Esophagus (tissue), 2 donors: ENCODE results near the gene SRGAP2C. TPM values are rescaled to one million over a fixed set of nuclear protein-coding genes. Genes with fewer than 3 reads are reported as not detected.
"Not testable (repeated sequence)": the region's sequence is repeated elsewhere in the genome, so short reads cannot be mapped to it uniquely, and the experiment has no call there.

ENCODE experiments used
- H3K27ac ChIP-seq, 2 donors: one replicate each; pipeline ENCODE4 v1.5.1; 2013; ENCODE audit warnings: low read depth in 2 of 2, mild to moderate bottlenecking in 2 of 2, inconsistent platforms in 1 of 2, low read length in 1 of 2, moderate library complexity in 1 of 2
- H3K27me3 ChIP-seq, 2 donors: one replicate each; pipeline ENCODE4 v1.6.1; 2013; ENCODE audit warnings: low read length in 2 of 2, control low read depth in 1 of 2, mild to moderate bottlenecking in 1 of 2; ENCODE audit not compliant: insufficient read depth in 2 of 2, control insufficient read depth in 1 of 2
- H3K36me3 ChIP-seq, 2 donors: one replicate each; pipeline ENCODE4 v1.6.1; 2013; ENCODE audit warnings: low read length in 1 of 2; ENCODE audit not compliant: control insufficient read depth in 2 of 2, insufficient read depth in 2 of 2
- H3K4me1 ChIP-seq, 2 donors: one replicate each; pipeline ENCODE4 v1.6.1; 2013; ENCODE audit warnings: low read length in 1 of 2; ENCODE audit not compliant: control insufficient read depth in 2 of 2, insufficient read depth in 2 of 2
- H3K4me3 ChIP-seq, 2 donors: one replicate each; pipeline ENCODE4 v1.5.1; 2013; ENCODE audit warnings: low read length in 2 of 2, mild to moderate bottlenecking in 2 of 2, low read depth in 1 of 2, moderate library complexity in 1 of 2
- H3K9me3 ChIP-seq, 2 donors: one replicate each; pipeline ENCODE4 v1.6.1; 2013; ENCODE audit warnings: mild to moderate bottlenecking in 2 of 2, low read depth in 1 of 2, low read length in 1 of 2, moderate library complexity in 1 of 2; ENCODE audit not compliant: control insufficient read depth in 2 of 2, insufficient read depth in 1 of 2
- WGBS, 2 donors: extraction: QIAGEN DNeasy Blood & Tissue Kit; methylation state at CpG; one replicate each; pipeline ENCODE4 v1.1.7; 2013; 5-methylcytosine and 5-hydroxymethylcytosine counted together
- polyA plus RNA-seq, 2 donors: library from polyadenylated mRNA; stranded (reverse); fragments of 200-250 nt; gene quantifications; one replicate each; pipeline ENCODE4 v1.2.3, GENCODE V29; 2013
- donor health status: healthy with polysubstance abuse.
- donor health status: Bipolar disorder and iron deficiency.

SRGAP2C gene
- polyA plus RNA-seq, 2 donors = 2.0 to 2.8 TPM

DNA sequence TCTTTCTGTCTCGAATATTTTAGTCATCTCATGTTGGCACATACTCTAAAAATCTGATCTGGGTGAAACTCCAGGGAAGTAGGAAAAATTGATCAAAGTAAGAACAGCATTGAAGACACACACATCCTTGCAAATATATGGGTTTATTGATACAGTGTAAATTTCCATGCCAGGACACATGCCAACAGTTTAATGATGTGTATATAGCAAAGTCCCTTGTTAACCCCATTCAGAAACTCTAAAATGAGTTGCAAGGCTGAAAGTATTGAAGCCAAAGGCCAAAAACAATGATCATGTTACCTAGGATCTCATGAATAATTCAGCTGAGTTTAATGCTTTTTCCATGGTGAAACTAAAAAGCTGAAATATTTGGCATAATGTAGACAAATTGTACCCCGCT lies 61.6 kb downstream of the SRGAP2C start:
- not testable (repeated sequence) for H3K9me3 ChIP-seq, H3K4me1 ChIP-seq, H3K36me3 ChIP-seq, H3K27me3 ChIP-seq, H3K27ac ChIP-seq, H3K4me3 ChIP-seq
- no CpG with 5 or more reads among the region's 2 CpGs for WGBS, 2 donors

- not testable (repeated sequence) for H3K27ac ChIP-seq, H3K27me3 ChIP-seq, H3K36me3 ChIP-seq, H3K4me1 ChIP-seq, H3K4me3 ChIP-seq, H3K9me3 ChIP-seq
- WGBS, 2 donors = no CpG with 5 or more reads among the region's 4 CpGs
These were observed 67.9 kb downstream of the SRGAP2C start for GRCh38 chr1:121252656-121253055.

DNA sequence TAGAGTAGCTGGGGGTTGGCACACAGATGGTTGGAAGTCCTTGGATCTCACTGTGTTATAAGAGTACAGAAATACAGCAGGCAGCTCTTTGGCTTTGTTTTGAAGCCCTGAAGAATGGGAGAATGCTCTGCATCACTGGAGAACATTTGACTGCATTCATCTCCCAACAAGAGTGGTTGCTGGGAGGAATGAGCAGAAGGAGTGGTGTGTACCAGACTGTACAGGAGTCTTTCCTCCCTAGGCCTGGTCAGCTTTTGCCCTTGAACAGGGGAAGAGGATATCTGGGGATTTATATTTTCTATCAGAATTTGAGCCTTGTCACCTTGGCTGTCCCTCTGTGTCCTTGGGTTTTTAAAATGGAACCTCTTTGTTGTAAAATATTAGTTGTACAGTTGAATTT lies 69.8 kb downstream of the SRGAP2C start:
- not testable (repeated sequence) for H3K9me3 ChIP-seq, H3K36me3 ChIP-seq, H3K27ac ChIP-seq, H3K27me3 ChIP-seq, H3K4me1 ChIP-seq, H3K4me3 ChIP-seq

DNA sequence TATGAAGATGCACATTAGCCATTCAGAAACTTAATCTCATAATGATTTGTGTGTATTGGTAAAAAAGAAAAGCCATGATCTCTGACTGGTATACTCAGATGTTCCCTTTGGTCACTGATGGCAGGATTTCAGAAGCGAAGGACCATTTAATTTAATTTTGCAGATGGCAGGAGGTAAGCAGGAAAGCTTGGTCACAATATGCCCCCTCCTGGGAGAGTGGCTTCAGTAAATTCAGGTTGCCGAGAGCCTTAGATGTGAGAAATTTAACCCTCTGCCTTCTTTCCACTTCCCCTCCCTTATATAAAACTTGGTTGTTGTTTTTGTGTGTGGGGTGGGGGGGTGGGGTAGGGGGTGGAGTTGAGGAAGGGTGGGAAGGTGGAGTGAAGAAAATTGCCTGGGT lies 72.9 kb downstream of the SRGAP2C start:
- not testable (repeated sequence) for H3K36me3 ChIP-seq, H3K9me3 ChIP-seq, H3K4me1 ChIP-seq, H3K27me3 ChIP-seq, H3K4me3 ChIP-seq, H3K27ac ChIP-seq
- WGBS, 2 donors = no CpG with 5 or more reads among the region's 2 CpGs

DNA sequence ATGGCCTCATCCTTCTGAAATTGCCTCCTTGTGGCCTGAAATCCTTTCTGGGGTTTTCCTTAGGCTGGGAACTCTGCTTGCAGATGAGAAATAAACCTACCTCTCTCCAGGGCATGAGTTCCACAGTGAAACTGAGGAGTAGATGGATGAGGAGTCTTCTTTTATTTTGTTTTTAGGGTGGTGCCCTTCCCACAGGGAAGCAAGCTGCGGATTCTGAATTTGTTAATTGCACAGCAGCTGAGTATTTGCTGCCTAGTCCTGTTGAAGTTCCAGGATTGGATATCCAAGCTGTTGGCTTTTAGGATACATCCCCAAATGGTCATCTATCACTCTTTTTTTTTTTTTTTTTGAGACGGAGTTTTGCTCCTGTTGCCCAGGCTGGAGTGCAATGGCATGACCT lies 73.4 kb downstream of the SRGAP2C start:
- H3K36me3 ChIP-seq, H3K4me1 ChIP-seq, H3K27ac ChIP-seq, H3K27me3 ChIP-seq, H3K9me3 ChIP-seq, H3K4me3 ChIP-seq: not testable (repeated sequence)
- 86 to 87% methylated on average over 1 to 2 of the region's 2 CpGs for WGBS, 2 donors

GRCh38 chr1:121260205-121260604 lies 75.4 kb downstream of the SRGAP2C start:
- H3K4me3 ChIP-seq, H3K27ac ChIP-seq, H3K9me3 ChIP-seq, H3K4me1 ChIP-seq, H3K27me3 ChIP-seq, H3K36me3 ChIP-seq: not testable (repeated sequence)
- WGBS, 2 donors = 57 to 86% methylated on average over 1 to 2 of the region's 2 CpGs

- not testable (repeated sequence) for H3K4me3 ChIP-seq, H3K36me3 ChIP-seq, H3K27ac ChIP-seq, H3K9me3 ChIP-seq, H3K4me1 ChIP-seq, H3K27me3 ChIP-seq
- WGBS, 2 donors = 43 to 100% methylated on average over 1 of the region's 2 CpGs
These were observed 77.4 kb downstream of the SRGAP2C start for GRCh38 chr1:121262163-121262562.

GRCh38 chr1:121263789-121264244 lies 79.0 kb downstream of the SRGAP2C start:
- H3K4me3 ChIP-seq, H3K27ac ChIP-seq, H3K9me3 ChIP-seq, H3K27me3 ChIP-seq, H3K4me1 ChIP-seq, H3K36me3 ChIP-seq: not testable (repeated sequence)
- no CpG with 5 or more reads among the region's 1 CpG for WGBS, 2 donors

GRCh38 chr1:121267072-121267471 lies 82.3 kb downstream of the SRGAP2C start:
- not testable (repeated sequence) for H3K27me3 ChIP-seq, H3K4me1 ChIP-seq, H3K9me3 ChIP-seq, H3K27ac ChIP-seq, H3K36me3 ChIP-seq, H3K4me3 ChIP-seq
- 86 to 94% methylated on average over 1 to 3 of the region's 4 CpGs for WGBS, 2 donors

DNA sequence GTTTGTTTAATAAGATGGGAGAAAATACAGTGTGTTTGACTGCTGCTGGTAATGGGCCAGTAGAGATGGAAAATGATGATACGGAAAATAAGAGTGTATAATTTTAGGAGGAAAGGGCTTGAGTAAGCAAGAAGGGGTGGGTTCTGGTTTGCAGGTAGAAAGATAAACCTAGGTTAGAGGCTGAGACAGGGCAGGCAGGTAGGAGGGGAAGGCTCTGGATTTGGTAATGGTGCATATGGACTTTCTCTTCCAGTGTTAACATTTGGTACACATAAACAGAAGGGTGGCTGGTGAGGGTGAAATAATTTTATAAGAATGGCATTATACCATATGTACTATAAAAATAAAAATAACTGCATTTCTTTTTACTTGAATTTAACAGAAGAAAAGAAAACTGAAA lies 84.5 kb downstream of the SRGAP2C start:
- not testable (repeated sequence) for H3K36me3 ChIP-seq, H3K4me3 ChIP-seq, H3K9me3 ChIP-seq, H3K4me1 ChIP-seq, H3K27me3 ChIP-seq, H3K27ac ChIP-seq
- WGBS, 2 donors = no CpG with 5 or more reads among the region's 1 CpG

DNA sequence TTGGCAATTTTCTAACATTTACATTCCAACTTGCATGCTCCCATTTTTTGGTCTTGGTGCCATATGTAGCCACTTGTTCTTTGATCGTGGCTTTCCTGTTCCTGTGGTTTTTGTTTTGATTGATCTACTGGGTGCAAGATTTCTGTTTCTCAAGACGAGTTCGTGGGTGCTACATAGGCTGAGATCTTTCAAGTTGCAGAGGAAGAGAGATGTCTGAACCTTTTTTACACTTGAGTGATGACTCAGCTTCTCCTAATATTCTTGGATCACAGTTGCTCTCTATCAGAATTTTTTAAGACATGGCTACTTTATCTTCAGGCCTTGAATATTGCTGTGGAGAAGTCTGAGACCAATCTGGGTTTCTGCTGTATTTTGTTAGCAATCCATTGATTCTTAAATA lies 85.2 kb downstream of the SRGAP2C start:
- not testable (repeated sequence) for H3K27ac ChIP-seq, H3K27me3 ChIP-seq, H3K4me3 ChIP-seq, H3K36me3 ChIP-seq, H3K4me1 ChIP-seq, H3K9me3 ChIP-seq
- WGBS, 2 donors = no CpG with 5 or more reads among the region's 3 CpGs
